PC-3 (cell line): ENCODE measurements around the gene SEMA3C. TPM values are rescaled to one million over a fixed set of nuclear protein-coding genes. Genes with fewer than 3 reads are reported as not detected.

Source experiments
- ATAC-seq: fragments of 200-7000 bp; cut with Tn5 transposase; 2 replicates; pipeline ENCODE4 v1.9.1; 2020; ENCODE audit warnings: mild to moderate bottlenecking, moderate library complexity
- BruUV-seq: library from RNA; stranded (reverse); fragments of 400-500 nt; replicated peaks from 2 replicates; lab custom pipeline; 2021; lab: Mats Ljungman, UMichigan
- CTCF ChIA-PET: fragments of 300-600 bp; sonication (Branson Sonifier 250); formaldehyde crosslinking; loops from one replicate; lab custom pipeline; 2022; ENCODE audit warnings: antibody characterized with exemption; lab: Charles Lee
- POLR2A ChIA-PET: fragments of 300-600 bp; sonication (Branson Sonifier 250); formaldehyde crosslinking; loops from one replicate; lab custom pipeline; 2022; ENCODE audit warnings: antibody characterized with exemption; ENCODE audit not compliant: unreplicated experiment; lab: Charles Lee
- DNase-seq: peaks from one replicate; pipeline ENCODE4 v3.0.0-alpha.2; 2015
- H2AFZ ChIP-seq: fragments of 300-600 bp; sonication (generic); 2 replicates; pipeline ENCODE4 v1.6.0; 2016; ENCODE audit warnings: antibody characterized with exemption, low read length
- H3F3A ChIP-seq: fragments of 300-600 bp; sonication (generic); one replicate; pipeline ENCODE4 v1.6.0; 2017; ENCODE audit warnings: antibody characterized with exemption, low read length, control low read depth, mild to moderate bottlenecking; ENCODE audit not compliant: unreplicated experiment
- H3K27ac ChIP-seq: fragments of 300-600 bp; sonication (generic); 2 replicates; pipeline ENCODE4 v1.5.1; 2016; ENCODE audit warnings: mild to moderate bottlenecking, low read length
- H3K27me3 ChIP-seq: fragments of 300-600 bp; sonication (generic); 2 replicates; pipeline ENCODE4 v1.6.1; 2016; ENCODE audit warnings: low read length, mixed read lengths
- H3K36me3 ChIP-seq: fragments of 300-600 bp; sonication (generic); 2 replicates; pipeline ENCODE4 v1.6.1; 2016; ENCODE audit warnings: low read depth, mixed run types, low read length, mixed read lengths
- H3K4me1 ChIP-seq: fragments of 300-600 bp; sonication (generic); 2 replicates; pipeline ENCODE4 v1.5.1; 2016; ENCODE audit warnings: low read length; ENCODE audit not compliant: insufficient read depth
- H3K4me2 ChIP-seq: fragments of 300-600 bp; sonication (generic); 2 replicates; pipeline ENCODE4 v1.6.0; 2016; ENCODE audit warnings: low read length
- H3K4me3 ChIP-seq: fragments of 300-600 bp; sonication (generic); 2 replicates; pipeline ENCODE4 v1.5.1; 2016; ENCODE audit warnings: mild to moderate bottlenecking, low read length, mixed read lengths
- H3K79me2 ChIP-seq: fragments of 300-600 bp; sonication (generic); 2 replicates; pipeline ENCODE4 v1.6.1; 2017; ENCODE audit warnings: low read length, mixed read lengths
- H3K9ac ChIP-seq: fragments of 300-600 bp; sonication (generic); 2 replicates; pipeline ENCODE4 v1.6.0; 2016; ENCODE audit warnings: mild to moderate bottlenecking, low read length
- H3K9me2 ChIP-seq: fragments of 300-600 bp; sonication (generic); replicated peaks from 2 replicates; pipeline ENCODE4 v1.6.1; 2016; ENCODE audit warnings: mixed run types, low read length, mixed read lengths
- H3K9me3 ChIP-seq: fragments of 300-600 bp; sonication (generic); 2 replicates; pipeline ENCODE4 v1.6.1; 2016; ENCODE audit warnings: low read length, mixed read lengths
- H4K20me1 ChIP-seq: fragments of 300-600 bp; sonication (generic); 2 replicates; pipeline ENCODE4 v1.6.1; 2016; ENCODE audit warnings: low read length, mixed read lengths
- CTCF ChIP-seq: fragments of 300-600 bp; sonication (generic); conservative IDR thresholded peaks from 2 replicates; pipeline ENCODE4 v1.5.1; 2017; ENCODE audit warnings: antibody characterized with exemption, low read depth, mild to moderate bottlenecking, low read length
- EZH2 ChIP-seq: fragments of 300-600 bp; sonication (generic); IDR thresholded peaks from one replicate; pipeline ENCODE4 v1.6.1; 2017; ENCODE audit warnings: antibody characterized with exemption, mild to moderate bottlenecking, low read length; ENCODE audit not compliant: unreplicated experiment
- EZH2phosphoT487 ChIP-seq: fragments of 300-600 bp; sonication (generic); IDR thresholded peaks from 2 replicates; pipeline ENCODE4 v1.6.1; 2018; ENCODE audit warnings: mild to moderate bottlenecking, antibody characterized with exemption, low read length, borderline replicate concordance
- intact Hi-C: fragments of 100-400 bp; cut with micrococcal nuclease; formaldehyde crosslinking; loops from 2 replicates; pipeline ENCODE4 v1.9.0; 2023
- total RNA-seq: library from RNA; depleted of rRNA; stranded (reverse); fragments of >200 nt; gene quantifications from 2 replicates; pipeline ENCODE4 v1.2.3, GENCODE V29; 2014

Gene SEMA3C
- total RNA-seq, 1 experiment from 2014 or later, result 28.0 TPM

DNA sequence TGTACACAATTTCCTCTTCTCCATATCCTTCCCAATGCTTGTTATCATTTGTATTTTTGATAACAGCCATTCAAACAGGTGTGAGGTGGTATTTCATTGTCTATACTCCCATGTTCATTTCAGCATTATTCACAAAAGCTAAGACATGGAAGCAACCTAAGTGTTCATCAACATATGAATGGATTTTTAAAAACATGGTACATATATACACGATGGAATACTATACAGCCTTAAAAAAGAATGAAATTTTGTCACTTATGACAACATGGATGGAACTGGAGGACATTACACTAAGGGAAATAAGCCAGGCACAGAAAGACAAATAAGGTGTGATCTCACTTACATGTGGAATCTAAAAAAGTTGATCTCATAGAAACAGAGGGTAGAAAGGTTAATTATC lies 109.3 kb downstream of the SEMA3C start:
- DNase-seq (no peak), ATAC-seq (no peak)
- H4K20me1 ChIP-seq, result no peaks in the 10 kb centered on the region
- ChIA-PET CTCF (no interaction called here), POLR2A (no interaction called here)
- H3K9ac ChIP-seq, result no peak overlapping the region
- peaks cover 3% of the 10 kb centered on the region; the same call in 1 of the 2 replicates for H3K4me1 ChIP-seq
- H3K27ac ChIP-seq, result no peak overlapping the region
- no peaks in the 10 kb centered on the region for H3K79me2 ChIP-seq
- H3K9me3 ChIP-seq, result no peaks in the 10 kb centered on the region
- intact Hi-C loops, result no loop called here
- H3K36me3 ChIP-seq, result 0 out of 2 replicates have a peak, but pooled peaks cover 7% of the 10 kb centered on the region
- H2AFZ ChIP-seq, result no peak overlapping the region
- no peaks in the 10 kb centered on the region for H3F3A ChIP-seq
- H3K27me3 ChIP-seq, result no peaks in the 10 kb centered on the region
- BruUV-seq, result no TSS peak
- H3K9me2 ChIP-seq, result no peaks in the 10 kb centered on the region
- H3K4me3 ChIP-seq, result no peak overlapping the region
- no peak for TF ChIP-seq EZH2
- no peak for TF ChIP-seq EZH2phosphoT487
- TF ChIP-seq CTCF, result no peak
- no peak overlapping the region for H3K4me2 ChIP-seq

- Histone ChIP-seq H4K20me1 (no peaks in the 10 kb centered on the region), H3K36me3 (peaks cover 12% of the 10 kb centered on the region; the same call in 1 of the 2 replicates), H2AFZ (no peak overlapping the region), H3K9ac (no peak overlapping the region), H3K9me2 (no peaks in the 10 kb centered on the region), H3K4me2 (no peak overlapping the region), H3K27ac (no peak overlapping the region), H3K27me3 (no peaks in the 10 kb centered on the region), H3K9me3 (no peaks in the 10 kb centered on the region), H3F3A (no peaks in the 10 kb centered on the region), H3K4me1 (peaks cover 3% of the 10 kb centered on the region; the same call in 1 of the 2 replicates), H3K4me3 (no peak overlapping the region), H3K79me2 (no peaks in the 10 kb centered on the region)
- intact Hi-C loops, result no loop called here
- ATAC-seq (no peak), DNase-seq (no peak)
- no TSS peak for BruUV-seq
- TF ChIP-seq CTCF (no peak), EZH2 (no peak), EZH2phosphoT487 (no peak)
- CTCF ChIA-PET, result no interaction called here
- POLR2A ChIA-PET, result no interaction called here
Observed at GRCh38 chr7:80807166-80807900, 111.5 kb downstream of the SEMA3C start.

DNA sequence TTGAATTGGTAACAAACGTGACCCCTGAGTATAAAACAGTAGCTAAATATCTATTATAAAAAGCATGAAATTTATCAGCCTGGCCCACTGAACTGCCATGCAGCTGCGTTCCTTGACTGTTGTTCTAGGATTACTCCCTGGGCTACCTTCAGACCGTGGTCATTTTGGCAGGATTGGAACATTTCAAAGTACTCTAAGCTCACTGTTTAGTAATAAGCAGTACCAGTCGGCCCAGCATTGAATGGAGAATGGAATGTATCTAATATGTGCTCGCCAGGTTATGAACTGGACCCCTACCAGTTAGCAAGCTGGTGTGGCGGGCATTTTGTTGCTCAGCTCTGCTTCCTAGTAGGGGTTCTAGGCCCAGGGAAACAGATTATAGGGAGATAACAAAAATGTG lies 112.2 kb downstream of the SEMA3C start:
- no peak for TF ChIP-seq EZH2
- no peak for TF ChIP-seq CTCF
- no peak for TF ChIP-seq EZH2phosphoT487
- no peaks in the 10 kb centered on the region for H3K9me2 ChIP-seq
- no peaks in the 10 kb centered on the region for H3K27me3 ChIP-seq
- H3K27ac ChIP-seq, result no peak overlapping the region
- POLR2A ChIA-PET, result no interaction called here
- no TSS peak for BruUV-seq
- intact Hi-C loops, result no loop called here
- H3F3A ChIP-seq, result no peaks in the 10 kb centered on the region
- no peaks in the 10 kb centered on the region for H4K20me1 ChIP-seq
- no peak overlapping the region for H3K9ac ChIP-seq
- H3K4me3 ChIP-seq, result no peak overlapping the region
- DNase-seq (no peak), ATAC-seq (no peak)
- no peak overlapping the region for H3K4me2 ChIP-seq
- H2AFZ ChIP-seq, result no peak overlapping the region
- no peaks in the 10 kb centered on the region for H3K79me2 ChIP-seq
- CTCF ChIA-PET, result no interaction called here
- peaks cover 3% of the 10 kb centered on the region; the same call in 1 of the 2 replicates for H3K4me1 ChIP-seq
- H3K9me3 ChIP-seq, result no peaks in the 10 kb centered on the region
- H3K36me3 ChIP-seq, result peaks cover 12% of the 10 kb centered on the region; the same call in 1 of the 2 replicates
